Measurements from ENCODE around the gene CHCHD10.

GRCh38 chr22:23769321-23769965 lies 1.7 kb upstream of the CHCHD10 start:
- TF ChIP-seq CTCF (IDR thresholded peaks at IDR 0.05) (no peak), POLR2A (IDR thresholded peaks at IDR 0.05) (no peak)

Measured in right lobe of liver (tissue), 4 donors.